ENCODE results near the gene MCRIP1. TPM values are rescaled to one million over a fixed set of nuclear protein-coding genes. Genes with fewer than 3 reads are reported as not detected.

MCRIP1 gene
- total and polyA plus RNA-seq, 2 experiments from 2014 or later: 66.1 to 118 TPM

- Histone ChIP-seq H4K20me1 (ENCODE audit: insufficient read depth, poor library complexity, severe bottlenecking) (peaks cover 9% of the 10 kb centered on the region), H3K36me3 (replicated peaks; ENCODE audit: insufficient read depth, low read depth) (no peaks in the 10 kb centered on the region), H3K27ac (no peak overlapping the region), H3K27me3 (no peaks in the 10 kb centered on the region), H3K79me2 (peaks cover 7% of the 10 kb centered on the region), H2AFZ (no peak overlapping the region), H3K4me3 (no peak overlapping the region), H3K4me2 (no peak overlapping the region), H3K9me3 (ENCODE audit: low read depth) (no peaks in the 10 kb centered on the region), H3K4me1 (ENCODE audit: insufficient read depth) (no peaks in the 10 kb centered on the region), H3K9me2 (replicated peaks; ENCODE audit: insufficient read depth) (no peaks in the 10 kb centered on the region)
- 94% methylated on average over 24 of the region's 24 CpGs for WGBS (ENCODE audit: low lambda C conversion rate, missing lambda C conversion rate)
- no peak for DNase-seq (ENCODE audit: low spot score)
- TF ChIP-seq EZH2phosphoT487 (IDR thresholded peaks at IDR 0.05; ENCODE audit: low read depth, severe bottlenecking, unreplicated experiment) (no peak), EZH2 (IDR thresholded peaks at IDR 0.05; ENCODE audit: borderline replicate concordance) (no peak), CTCF (IDR thresholded peaks at IDR 0.05; ENCODE audit: poor library complexity) (no peak)
These were observed 13.9 kb upstream of the MCRIP1 start for GRCh38 chr17:81846743-81847689.

GRCh38 chr17:81845881-81846742 is 13.0 kb upstream of the MCRIP1 start:
- no peaks in the 10 kb centered on the region for H3K9me3 ChIP-seq (ENCODE audit: low read depth)
- H3K27ac ChIP-seq: no peak overlapping the region
- H3K36me3 ChIP-seq (replicated peaks; ENCODE audit: insufficient read depth, low read depth): no peaks in the 10 kb centered on the region
- peaks cover 4% of the 10 kb centered on the region for H3K79me2 ChIP-seq
- DNase-seq (ENCODE audit: low spot score): no peak
- no peaks in the 10 kb centered on the region for H4K20me1 ChIP-seq (ENCODE audit: insufficient read depth, poor library complexity, severe bottlenecking)
- H3K4me1 ChIP-seq (ENCODE audit: insufficient read depth): no peaks in the 10 kb centered on the region
- no peaks in the 10 kb centered on the region for H3K9me2 ChIP-seq (replicated peaks; ENCODE audit: insufficient read depth)
- H3K4me2 ChIP-seq: no peak overlapping the region
- H3K4me3 ChIP-seq: no peak overlapping the region
- TF ChIP-seq CTCF (IDR thresholded peaks at IDR 0.05; ENCODE audit: poor library complexity) (no peak), EZH2phosphoT487 (IDR thresholded peaks at IDR 0.05; ENCODE audit: low read depth, severe bottlenecking, unreplicated experiment) (no peak)
- no peak overlapping the region for H2AFZ ChIP-seq
- H3K27me3 ChIP-seq: no peaks in the 10 kb centered on the region
- WGBS (ENCODE audit: low lambda C conversion rate, missing lambda C conversion rate): 97% methylated on average over 31 of the region's 38 CpGs

GRCh38 chr17:81845361-81845760 is 12.3 kb upstream of the MCRIP1 start:
- Histone ChIP-seq H2AFZ (no peak overlapping the region), H3K36me3 (replicated peaks; ENCODE audit: insufficient read depth, low read depth) (no peaks in the 10 kb centered on the region), H3K4me1 (ENCODE audit: insufficient read depth) (no peaks in the 10 kb centered on the region), H3K27ac (no peak overlapping the region), H4K20me1 (ENCODE audit: insufficient read depth, poor library complexity, severe bottlenecking) (no peaks in the 10 kb centered on the region), H3K4me3 (no peak overlapping the region), H3K79me2 (peaks cover under 1% of the 10 kb centered on the region), H3K4me2 (no peak overlapping the region), H3K27me3 (no peaks in the 10 kb centered on the region), H3K9me2 (replicated peaks; ENCODE audit: insufficient read depth) (no peaks in the 10 kb centered on the region), H3K9me3 (ENCODE audit: low read depth) (no peaks in the 10 kb centered on the region)
- DNase-seq (ENCODE audit: low spot score): no peak
- 97% methylated on average over 13 of the region's 13 CpGs for WGBS (ENCODE audit: low lambda C conversion rate, missing lambda C conversion rate)
- TF ChIP-seq CTCF (IDR thresholded peaks at IDR 0.05; ENCODE audit: poor library complexity): no peak
- TF ChIP-seq EZH2phosphoT487 (IDR thresholded peaks at IDR 0.05; ENCODE audit: low read depth, severe bottlenecking, unreplicated experiment): no peak
- no peak for TF ChIP-seq EZH2 (IDR thresholded peaks at IDR 0.05; ENCODE audit: borderline replicate concordance)
